Limb (tissue), 2 donors: ENCODE data around the gene HOXA4.

Source experiments
- DNase-seq, 2 donors: peaks; one replicate each; pipeline ENCODE4 v3.0.0-alpha.2; 2016; ENCODE audit errors: extremely low spot score in 2 of 2

The HOXA4 gene

DNA sequence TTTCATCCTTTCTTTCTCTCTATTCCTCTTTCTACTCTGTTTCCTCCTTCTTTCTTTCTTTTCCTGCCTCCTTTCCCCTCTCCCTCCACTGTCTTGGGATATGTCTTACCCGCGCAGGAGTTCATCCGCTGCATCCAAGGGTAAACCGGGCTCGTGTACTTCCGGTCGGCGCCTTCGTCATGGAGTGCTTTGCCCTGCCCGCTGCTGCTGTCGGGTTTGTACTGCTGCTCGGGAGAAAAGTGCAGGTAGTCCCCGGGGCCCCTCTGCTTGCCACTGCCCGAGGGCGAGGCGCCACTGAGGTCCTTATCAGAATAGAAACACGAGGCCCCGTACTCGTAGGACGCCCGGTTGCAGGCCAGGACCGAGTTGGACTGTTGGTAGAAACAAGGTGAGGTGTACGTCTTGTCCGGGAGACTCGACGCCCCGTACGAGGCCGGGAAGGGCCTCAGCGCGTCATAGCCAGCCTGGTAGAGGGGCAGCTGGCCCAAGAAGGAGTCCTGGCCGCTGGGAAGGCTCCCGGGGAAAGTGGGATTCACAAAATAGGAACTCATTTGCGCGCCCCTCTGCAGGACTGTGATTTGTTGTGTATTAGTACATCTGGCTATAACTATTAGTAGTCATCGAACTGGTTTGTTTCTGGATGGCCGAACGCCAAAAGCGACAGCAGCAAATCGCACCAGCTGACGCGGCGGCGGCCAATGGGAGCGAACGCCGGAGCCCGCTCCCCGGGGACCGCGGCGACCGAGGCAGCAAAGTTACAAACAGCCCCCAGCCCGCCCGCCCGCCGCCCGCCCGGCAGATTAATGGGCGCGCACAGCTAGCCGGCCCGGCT lies 16.9 kb upstream of the HOXA4 start, which contains the start of gene HOXA6:
TSS of gene HOXA6 (minus strand) at position 576 of the 832 bp plus-strand sequence. CDS start at position 551, 25 bp downstream.
- peak in 1 of 2 donors; percentile 86 for DNase-seq

- peak in 1 of 2 donors; percentile 44 for DNase-seq
Measured at GRCh38 chr7:27146491-27147198, 16.1 kb upstream of the HOXA4 start.

GRCh38 chr7:27145914-27146412 lies 15.4 kb upstream of the HOXA4 start:
- DNase-seq = peak in 1 of 2 donors; percentile 45

DNA sequence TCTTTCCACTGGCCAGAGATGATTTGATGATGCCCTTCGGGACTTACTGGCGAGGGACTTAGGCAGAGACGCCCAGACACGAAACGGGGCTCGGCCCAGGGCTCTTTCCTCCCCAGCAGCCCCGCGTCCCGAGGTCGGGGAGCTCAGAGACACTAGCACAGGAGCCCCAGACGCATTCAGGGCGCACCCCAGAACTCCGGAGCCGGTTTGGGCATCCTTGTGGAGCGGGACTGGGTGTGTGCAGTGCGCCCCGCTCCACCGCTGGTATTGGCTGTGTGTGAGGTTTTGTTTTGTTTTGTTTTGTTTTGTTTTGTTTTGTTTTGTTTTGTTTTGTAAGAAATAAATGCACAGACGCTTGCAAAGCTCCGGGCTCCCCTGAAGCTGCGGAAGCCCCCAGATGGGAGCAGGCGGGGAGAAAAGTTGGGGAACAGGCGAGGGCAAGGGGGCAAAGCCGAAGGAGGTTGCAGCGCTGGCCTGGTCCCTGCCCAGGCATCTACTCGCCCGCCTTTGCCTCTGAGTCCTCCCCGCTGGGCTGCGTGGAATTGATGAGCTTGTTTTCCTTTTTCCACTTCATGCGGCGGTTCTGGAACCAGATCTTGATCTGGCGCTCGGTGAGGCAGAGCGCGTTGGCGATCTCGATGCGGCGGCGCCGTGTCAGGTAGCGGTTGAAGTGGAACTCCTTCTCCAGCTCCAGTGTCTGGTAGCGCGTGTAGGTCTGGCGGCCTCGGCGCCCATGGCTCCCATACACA lies 14.8 kb upstream of the HOXA4 start:
- DNase-seq = peak in 1 of 2 donors; percentile 68

DNA sequence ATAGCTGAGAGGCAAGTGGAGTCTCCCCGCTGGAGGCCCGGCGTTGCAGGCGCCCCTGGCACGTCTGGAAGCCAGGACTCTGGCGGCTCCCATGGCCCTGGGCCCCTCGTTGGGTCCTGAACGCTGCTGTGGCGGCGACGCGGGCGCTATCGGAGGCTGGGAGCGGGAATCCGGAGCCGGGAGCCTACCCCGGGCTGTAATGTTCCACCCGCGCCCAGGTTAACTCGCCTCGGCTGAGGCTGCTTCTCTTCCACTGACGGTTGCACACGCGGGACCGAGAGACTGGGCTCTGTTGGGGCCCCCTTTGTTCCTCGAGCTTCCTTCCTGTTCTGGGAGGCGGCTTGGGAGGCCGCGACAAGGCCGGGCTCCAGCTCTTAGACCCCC lies 14.2 kb upstream of the HOXA4 start:
- peak in 1 of 2 donors; percentile 76 for DNase-seq

DNA sequence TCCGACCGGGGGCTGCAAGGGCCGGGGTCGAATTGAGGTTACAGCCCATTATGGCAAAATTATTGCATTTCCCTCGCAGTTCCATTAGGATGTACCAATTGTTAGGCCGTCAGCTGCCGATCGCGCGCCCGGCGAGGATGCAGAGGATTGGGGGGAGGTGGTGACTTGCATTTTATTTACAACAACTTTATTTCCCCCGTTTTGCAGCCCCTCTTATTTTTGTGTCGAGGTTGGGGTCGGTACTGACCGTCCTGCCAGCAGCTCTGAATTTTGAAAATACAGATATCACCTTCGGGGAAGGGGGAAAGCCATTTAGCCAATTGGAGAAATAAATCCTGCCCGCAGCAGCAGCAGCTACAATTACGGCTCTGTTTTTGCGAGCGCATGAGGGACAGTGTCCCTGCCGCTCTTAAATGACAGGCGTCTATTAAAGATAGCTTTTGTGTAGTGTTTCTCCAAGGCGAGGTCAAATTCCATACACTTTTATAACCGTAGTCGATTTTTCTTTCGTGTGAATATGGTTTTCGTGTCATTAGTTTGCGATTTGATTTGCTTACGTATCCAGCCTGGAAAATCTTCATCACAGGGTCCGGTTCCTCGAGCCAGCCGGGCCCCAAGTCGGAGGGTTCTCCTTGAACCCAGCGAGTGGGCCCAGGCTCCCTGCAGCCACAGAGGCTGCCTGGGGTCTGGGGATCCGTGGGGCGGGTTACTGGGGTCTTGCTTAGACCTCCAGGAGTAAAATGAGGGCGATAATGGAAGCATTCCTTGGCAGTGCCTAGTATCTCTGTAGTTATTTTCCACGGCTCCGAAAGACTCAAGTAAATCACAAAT lies 13.6 kb upstream of the HOXA4 start:
- DNase-seq = no peak

DNA sequence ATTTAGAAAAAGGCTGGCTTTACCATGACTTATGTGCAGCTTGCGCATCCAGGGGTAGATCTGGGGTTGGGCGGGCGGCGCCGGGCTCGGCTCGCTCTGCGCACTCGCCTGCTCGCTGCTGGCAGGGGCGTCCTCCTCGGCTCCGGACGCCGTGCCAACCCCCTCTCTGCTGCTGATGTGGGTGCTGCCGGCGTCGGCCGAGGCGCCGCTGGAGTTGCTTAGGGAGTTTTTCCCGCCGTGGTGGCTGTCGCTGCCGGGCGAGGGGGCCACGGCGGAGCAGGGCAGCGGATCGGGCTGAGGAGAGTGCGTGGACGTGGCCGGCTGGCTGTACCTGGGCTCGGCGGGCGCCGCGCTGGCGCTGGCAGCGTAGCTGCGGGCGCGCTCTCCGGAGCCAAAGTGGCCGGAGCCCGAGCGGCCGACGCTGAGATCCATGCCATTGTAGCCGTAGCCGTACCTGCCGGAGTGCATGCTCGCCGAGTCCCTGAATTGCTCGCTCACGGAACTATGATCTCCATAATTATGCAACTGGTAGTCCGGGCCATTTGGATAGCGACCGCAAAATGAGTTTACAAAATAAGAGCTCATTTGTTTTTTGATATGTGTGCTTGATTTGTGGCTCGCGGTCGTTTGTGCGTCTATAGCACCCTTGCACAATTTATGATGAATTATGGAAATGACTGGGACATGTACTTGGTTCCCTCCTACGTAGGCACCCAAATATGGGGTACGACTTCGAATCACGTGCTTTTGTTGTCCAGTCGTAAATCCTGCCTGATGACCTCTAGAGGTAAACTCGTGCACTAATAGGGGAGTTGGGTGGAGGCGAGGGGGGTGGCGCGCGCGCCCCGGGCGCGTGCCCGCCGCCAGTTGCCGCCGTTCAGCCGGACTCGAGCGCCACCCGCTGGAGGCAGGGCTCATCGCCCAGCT lies 12.7 kb upstream of the HOXA4 start, which contains the start of gene HOXA5:
TSS of gene HOXA5 (minus strand) at position 659 of the 927 bp plus-strand sequence. CDS start at position 585, 74 bp downstream.
- peak; percentile 86 to 93 for DNase-seq

- no peak for DNase-seq
Measured at GRCh38 chr7:27142580-27143022, 12.0 kb upstream of the HOXA4 start.

DNA sequence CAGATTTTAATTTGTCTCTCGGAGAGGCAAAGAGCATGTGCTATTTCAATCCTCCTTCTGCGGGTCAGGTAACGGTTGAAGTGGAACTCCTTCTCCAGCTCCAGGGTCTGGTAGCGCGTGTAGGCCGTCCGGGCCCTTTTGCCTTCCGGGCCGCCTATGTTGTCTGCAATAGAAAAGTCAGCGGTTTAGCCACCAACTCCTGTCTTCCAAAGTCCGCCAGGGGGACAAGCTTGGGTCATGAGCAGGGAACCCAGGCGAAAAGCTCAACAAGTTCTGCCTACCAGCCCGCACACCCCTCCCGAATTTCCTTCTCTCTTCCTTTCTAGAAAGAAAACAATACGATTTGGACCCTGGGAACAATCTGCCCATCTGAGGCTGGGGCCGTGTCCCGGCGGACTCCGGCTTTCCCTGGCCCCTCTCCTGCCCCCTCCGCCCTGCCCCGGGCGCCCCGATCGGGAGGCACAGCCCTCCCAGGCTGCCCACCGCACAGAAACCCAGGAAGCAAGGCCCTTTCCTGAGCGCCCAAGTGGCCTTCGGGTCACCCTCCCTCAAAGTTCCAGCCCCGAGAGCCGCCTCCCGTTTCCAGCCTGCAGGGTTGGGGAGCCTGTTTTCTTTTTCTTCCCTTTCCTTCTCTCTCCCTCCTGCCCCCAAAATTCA lies 11.5 kb upstream of the HOXA4 start:
- DNase-seq = peak in 1 of 2 donors; percentile 68

DNA sequence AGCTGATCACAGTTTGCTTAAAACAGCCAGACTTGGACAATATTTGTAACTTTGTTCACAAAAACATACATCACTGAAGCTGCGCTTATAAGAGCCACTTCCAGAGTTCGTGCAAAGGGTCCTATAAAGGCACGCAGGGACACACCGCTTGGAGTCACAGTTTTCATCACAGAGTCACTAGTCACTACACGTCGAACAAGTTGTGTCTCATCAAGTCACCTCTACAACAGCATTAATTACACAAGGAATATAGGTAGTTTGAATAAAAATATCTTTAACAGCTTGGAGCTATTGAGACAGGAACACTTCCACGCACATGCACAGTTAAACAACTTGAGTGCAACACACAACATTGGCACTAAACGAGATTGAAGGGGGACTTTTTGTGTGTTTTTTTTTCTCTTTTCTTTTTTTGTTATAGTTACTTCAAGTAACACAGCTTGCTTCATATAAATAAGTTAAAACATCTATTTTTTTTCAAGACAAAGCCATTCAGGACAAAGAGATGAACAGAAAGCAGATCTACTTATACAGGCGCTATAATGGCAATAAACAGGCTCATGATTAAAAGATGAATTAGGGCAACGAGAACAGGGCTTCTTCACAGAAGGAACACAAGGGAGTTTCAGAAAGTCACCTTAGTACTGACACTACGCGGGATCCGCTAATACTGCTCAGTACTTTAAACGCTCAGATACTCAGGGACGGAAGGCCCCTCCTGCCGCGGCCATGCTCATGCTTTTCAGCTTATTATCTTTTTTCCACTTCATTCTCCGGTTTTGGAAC lies 10.8 kb upstream of the HOXA4 start:
- DNase-seq = peak in 1 of 2 donors; percentile 42

GRCh38 chr7:27140126-27140857 lies 9.7 kb upstream of the HOXA4 start:
- DNase-seq = peak in 1 of 2 donors; percentile 52

DNA sequence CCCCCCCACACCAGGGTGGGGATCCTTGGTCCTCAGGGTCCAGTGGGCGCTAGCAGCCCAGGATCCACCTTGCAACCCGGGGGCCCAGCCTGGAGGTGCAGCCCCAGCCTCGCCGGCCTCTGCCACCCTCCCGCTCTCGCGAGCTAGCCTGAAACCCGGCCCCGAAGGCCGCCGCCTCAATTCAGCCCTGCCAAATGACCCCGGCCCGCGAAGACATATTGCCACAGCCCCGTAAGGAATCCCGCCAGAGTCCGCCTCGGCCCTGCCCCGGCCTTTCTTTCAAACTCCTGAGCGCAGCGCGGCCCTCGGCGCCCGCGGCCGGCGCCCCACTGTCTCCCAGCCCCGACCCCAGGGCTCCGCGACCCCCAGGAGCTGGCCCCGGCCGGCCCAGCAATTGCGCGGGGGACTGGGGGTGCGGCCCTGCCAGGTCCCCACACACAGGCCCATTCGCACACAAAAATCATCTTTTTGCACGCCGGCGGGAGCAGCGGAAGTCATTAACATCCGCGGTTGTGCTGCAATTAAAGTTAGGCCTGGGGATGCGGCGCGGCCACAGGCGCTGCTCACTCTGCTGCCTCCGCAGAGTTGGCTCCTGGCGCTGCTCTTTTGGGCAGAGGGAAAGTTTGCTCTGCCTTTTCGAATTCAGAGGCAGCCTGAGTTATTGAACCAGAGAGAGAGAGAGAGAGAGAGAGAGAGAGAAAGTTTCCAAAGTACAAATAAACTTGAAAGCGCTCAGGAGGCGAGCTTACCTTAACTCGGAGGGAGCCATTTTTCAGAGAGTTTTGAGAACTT lies 9.0 kb upstream of the HOXA4 start:
- peak in 1 of 2 donors; percentile 63 for DNase-seq

- no peak for DNase-seq
Measured at GRCh38 chr7:27138985-27139333, 8.4 kb upstream of the HOXA4 start.

DNA sequence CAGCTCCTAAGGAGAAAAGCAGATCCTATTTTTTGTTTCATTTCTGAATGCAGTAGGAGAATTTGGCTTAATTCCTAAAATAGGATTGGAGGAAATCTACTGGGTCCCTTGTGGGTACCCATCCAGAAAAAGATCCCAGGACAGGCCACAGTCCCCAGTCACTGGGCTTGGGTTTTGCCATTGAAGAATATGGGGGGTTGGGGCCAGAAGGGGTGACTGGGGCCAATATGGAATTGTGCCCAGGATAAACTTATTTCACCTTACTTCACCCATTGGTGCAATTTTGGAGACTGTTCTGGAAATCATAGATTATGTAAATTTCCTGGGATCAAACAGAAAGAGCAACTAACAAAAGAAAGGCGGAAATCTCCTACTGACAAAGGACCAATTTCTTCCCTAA lies 7.9 kb upstream of the HOXA4 start:
- peak in 1 of 2 donors; percentile 35 for DNase-seq

GRCh38 chr7:27137640-27138315 lies 7.2 kb upstream of the HOXA4 start:
- peak in 1 of 2 donors; percentile 19 for DNase-seq

GRCh38 chr7:27134392-27134791 lies 3.8 kb upstream of the HOXA4 start:
- DNase-seq = peak in 1 of 2 donors; percentile 27
